Measurements from ENCODE around the gene ENTPD3. TPM values are rescaled to one million over a fixed set of nuclear protein-coding genes. Genes with fewer than 3 reads are reported as not detected.

Gene ENTPD3
- total and polyA plus RNA-seq, 12 donors: 0.15 to 0.77 (median 0.40) TPM; not detected in 1

GRCh38 chr3:40468018-40468417, 81.0 kb downstream of the ENTPD3 start:
- intact Hi-C loops (cut with DNase I): no loop called here
- 89 to 95% methylated on average over 4 of the region's 4 CpGs for WGBS, 2 donors

GRCh38 chr3:40470701-40471100, 83.7 kb downstream of the ENTPD3 start:
- no peak for ATAC-seq
- Histone ChIP-seq H3K36me3 (peaks cover 0 to 14% (median 0%) of the 10 kb centered on the region in 9 donors), H3K9me3 (no peaks in the 10 kb centered on the region), H3K27ac (no peak overlapping the region), H3K4me1 (no peaks in the 10 kb centered on the region), H3K4me3 (no peak overlapping the region), H3K27me3 (no peaks in the 10 kb centered on the region)
- DNase-seq: no peak
- no peak for TF ChIP-seq CTCF (IDR thresholded peaks at IDR 0.05)
- WGBS, 2 donors: 75% methylated on average over 4 of the region's 4 CpGs
- intact Hi-C loops (cut with DNase I): loop anchor here in 2 of 10 donors (10.0 kb wide), 1 partner anchor 54 kb away; the partner anchor contains the start of gene ZNF621 (in 2 of the 2)

More at GRCh38 chr3:40468018-40468417, 81.0 kb downstream of the ENTPD3 start:
- no peak for ATAC-seq
- no peak for TF ChIP-seq CTCF (IDR thresholded peaks at IDR 0.05)
- Histone ChIP-seq H3K27ac (no peak overlapping the region), H3K4me1 (peaks cover 0 to 11% (median 0%) of the 10 kb centered on the region in 9 donors), H3K36me3 (peaks cover 0 to 37% (median 21%) of the 10 kb centered on the region in 9 donors), H3K27me3 (no peaks in the 10 kb centered on the region), H3K9me3 (no peaks in the 10 kb centered on the region), H3K4me3 (no peak overlapping the region)
- no peak for DNase-seq

GRCh38 chr3:40476478-40477470, 89.8 kb downstream of the ENTPD3 start, which contains the start of gene ZNF619:
ZNF619 (plus strand) TSS chr3:40477122; CDS start chr3:40477980, 858 bp downstream.
- ATAC-seq: peak; percentile 91 to 97 (median 96)
- H3K27me3 ChIP-seq: no peaks in the 10 kb centered on the region
- intact Hi-C loops (cut with DNase I): loop anchor here in 4 of 10 donors (2.0 to 10.0 kb wide), 3 partner anchors 46 to 48 kb away; partner anchors contain the start of gene ZNF621 (in 4 of the 4)
- H3K4me1 ChIP-seq: peaks cover 0 to 17% (median 11%) of the 10 kb centered on the region in 9 donors
- 13 to 17% methylated on average over 48 of the region's 48 CpGs for WGBS, 2 donors
- no peaks in the 10 kb centered on the region for H3K9me3 ChIP-seq
- H3K4me3 ChIP-seq: peak within 1 kb of the TSS; percentile 71 to 94 (median 84)
- no peak for TF ChIP-seq CTCF (IDR thresholded peaks at IDR 0.05)
- peak; percentile 76 to 82 for DNase-seq
- peak within 1 kb of the TSS in 9 of 10 donors; percentile 69 to 92 (median 78) for H3K27ac ChIP-seq
- H3K36me3 ChIP-seq: peaks cover 0 to 35% (median 18%) of the 10 kb centered on the region in 9 donors

GRCh38 chr3:40477666-40478065, 90.7 kb downstream of the ENTPD3 start:
- 33 to 36% methylated on average over 4 of the region's 4 CpGs for WGBS, 2 donors
- Histone ChIP-seq H3K9me3 (no peaks in the 10 kb centered on the region), H3K4me3 (peak overlapping the region in 9 of 10 donors; percentile 71 to 94 (median 83)), H3K27me3 (no peaks in the 10 kb centered on the region), H3K4me1 (peaks cover 0 to 17% (median 11%) of the 10 kb centered on the region in 9 donors), H3K27ac (peak overlapping the region in 6 of 10 donors; percentile 71 to 92 (median 76)), H3K36me3 (peaks cover 0 to 44% (median 26%) of the 10 kb centered on the region in 9 donors)
- no peak for DNase-seq
- peak in 6 of 8 donors; percentile 13 to 46 (median 38) for ATAC-seq
- no peak for TF ChIP-seq CTCF (IDR thresholded peaks at IDR 0.05)
- intact Hi-C loops (cut with DNase I): loop anchor here in 4 of 10 donors (2.0 to 10.0 kb wide), 3 partner anchors 45 to 47 kb away; partner anchors contain the start of gene ZNF621 (in 4 of the 4)
